WERI-Rb-1 (cell line): ENCODE measurements around the gene ALOX5.

ENCODE experiments used
- DNase-seq: peaks from one replicate; pipeline ENCODE4 v3.0.0-alpha.2; 2020
- H3K27ac ChIP-seq: fragments of 250-450 bp; sonication (Bioruptor Pico); 2 replicates; pipeline ENCODE4 v1.5.1; 2020; ENCODE audit warnings: mild to moderate bottlenecking, moderate library complexity
- H3K27me3 ChIP-seq: fragments of 250-450 bp; sonication (Bioruptor Pico); 2 replicates; pipeline ENCODE4 v1.5.1; 2021; ENCODE audit warnings: mild to moderate bottlenecking, low read depth, moderate library complexity; ENCODE audit not compliant: insufficient read depth, severe bottlenecking
- H3K36me3 ChIP-seq: fragments of 250-450 bp; sonication (Bioruptor Pico); 2 replicates; pipeline ENCODE4 v1.5.1; 2020; ENCODE audit warnings: mild to moderate bottlenecking, moderate library complexity
- H3K4me3 ChIP-seq: 2 replicates; pipeline ENCODE4 v1.5.1; 2011; ENCODE audit warnings: low read depth, mild to moderate bottlenecking, control low read depth, low read length
- H3K9me3 ChIP-seq: fragments of 250-450 bp; sonication (Bioruptor Pico); 2 replicates; pipeline ENCODE4 v1.5.1; 2021; ENCODE audit warnings: mild to moderate bottlenecking, moderate library complexity; ENCODE audit not compliant: severe bottlenecking
- CTCF ChIP-seq: IDR thresholded peaks from 2 replicates; pipeline ENCODE4 v1.5.1; 2011; ENCODE audit warnings: low read depth, mild to moderate bottlenecking, control low read depth, inconsistent platforms, low read length

The ALOX5 gene

GRCh38 chr10:45429790-45430189 is 55.8 kb downstream of the ALOX5 start:
- H3K27me3 ChIP-seq, result no peaks in the 10 kb centered on the region
- TF ChIP-seq CTCF, result no peak
- no peak overlapping the region for H3K4me3 ChIP-seq
- DNase-seq, result no peak
- peaks cover 4% of the 10 kb centered on the region for H3K36me3 ChIP-seq
- H3K27ac ChIP-seq, result no peak overlapping the region
- no peaks in the 10 kb centered on the region for H3K9me3 ChIP-seq

DNA sequence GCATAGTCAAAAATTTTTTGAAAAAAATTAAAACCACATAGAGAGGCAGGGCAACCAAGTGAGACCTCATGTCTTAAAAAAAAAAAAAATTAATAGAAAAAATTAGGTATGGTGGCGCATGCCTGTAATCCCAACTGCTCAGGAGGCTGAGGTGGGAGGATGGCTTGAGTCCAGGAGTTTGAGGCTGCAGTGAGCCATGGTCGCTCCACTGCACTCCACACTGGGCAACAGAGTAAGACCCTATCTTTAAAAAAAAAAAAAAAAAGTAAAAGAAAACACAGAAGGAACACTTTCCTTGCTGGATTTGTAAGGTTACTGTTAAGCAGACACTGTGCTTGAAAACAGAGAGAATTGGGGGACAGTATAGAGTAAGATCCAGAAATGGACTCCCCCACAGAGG is 58.1 kb downstream of the ALOX5 start:
- no peak for DNase-seq
- no peaks in the 10 kb centered on the region for H3K27me3 ChIP-seq

DNA sequence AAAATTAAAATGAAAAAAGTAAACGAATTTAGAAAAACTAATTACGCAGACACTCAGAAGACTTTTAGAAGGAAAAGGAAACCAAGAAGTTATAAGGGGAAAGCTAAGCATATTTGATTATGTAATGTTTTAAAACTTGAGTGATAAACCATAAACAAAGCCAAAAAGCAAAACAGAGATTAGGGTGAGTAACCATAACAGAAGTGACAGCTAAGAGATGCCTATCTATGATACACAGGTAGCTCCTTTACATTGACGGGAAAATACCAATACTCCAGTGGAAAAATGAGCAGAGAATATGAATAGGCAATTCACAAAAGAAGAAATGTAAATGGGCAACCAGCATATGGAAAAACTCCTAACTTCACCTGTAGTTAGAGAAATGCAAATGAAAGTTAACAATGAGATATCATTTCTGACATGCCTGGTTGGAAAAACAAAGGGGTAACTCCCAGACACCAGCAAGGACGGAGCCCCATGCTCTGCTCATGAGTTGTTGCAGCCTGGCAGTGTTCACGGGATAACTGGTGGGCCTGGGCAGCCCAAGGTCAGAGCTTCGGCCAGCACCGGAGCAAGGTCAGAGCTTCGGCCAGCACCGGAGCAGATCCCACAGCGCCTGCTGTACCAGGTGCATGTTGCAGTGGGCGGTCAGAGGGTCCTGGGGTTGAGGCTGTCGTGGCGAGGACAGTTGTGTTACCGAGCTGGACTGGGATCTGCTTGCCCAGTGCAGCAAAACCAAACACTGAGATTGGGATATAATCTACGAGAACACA is 58.9 kb downstream of the ALOX5 start:
- Histone ChIP-seq H3K4me3 (no peak overlapping the region), H3K9me3 (peaks cover 2% of the 10 kb centered on the region), H3K36me3 (peaks cover 4% of the 10 kb centered on the region), H3K27me3 (no peaks in the 10 kb centered on the region), H3K27ac (no peak overlapping the region)
- TF ChIP-seq CTCF, result no peak
- DNase-seq, result no peak

More for the DNA sequence above, 58.1 kb downstream of the ALOX5 start:
- Histone ChIP-seq H3K9me3 (peaks cover 2% of the 10 kb centered on the region), H3K27ac (no peak overlapping the region), H3K36me3 (peaks cover 4% of the 10 kb centered on the region), H3K4me3 (no peak overlapping the region)
- no peak for TF ChIP-seq CTCF

GRCh38 chr10:45433716-45434469 is 59.9 kb downstream of the ALOX5 start:
- no peak for TF ChIP-seq CTCF
- H3K36me3 ChIP-seq, result peaks cover 4% of the 10 kb centered on the region; the same call in 1 of the 2 replicates
- no peak for DNase-seq
- H3K4me3 ChIP-seq, result no peak overlapping the region
- no peak overlapping the region for H3K27ac ChIP-seq
- no peaks in the 10 kb centered on the region for H3K27me3 ChIP-seq
- peaks cover 2% of the 10 kb centered on the region for H3K9me3 ChIP-seq

DNA sequence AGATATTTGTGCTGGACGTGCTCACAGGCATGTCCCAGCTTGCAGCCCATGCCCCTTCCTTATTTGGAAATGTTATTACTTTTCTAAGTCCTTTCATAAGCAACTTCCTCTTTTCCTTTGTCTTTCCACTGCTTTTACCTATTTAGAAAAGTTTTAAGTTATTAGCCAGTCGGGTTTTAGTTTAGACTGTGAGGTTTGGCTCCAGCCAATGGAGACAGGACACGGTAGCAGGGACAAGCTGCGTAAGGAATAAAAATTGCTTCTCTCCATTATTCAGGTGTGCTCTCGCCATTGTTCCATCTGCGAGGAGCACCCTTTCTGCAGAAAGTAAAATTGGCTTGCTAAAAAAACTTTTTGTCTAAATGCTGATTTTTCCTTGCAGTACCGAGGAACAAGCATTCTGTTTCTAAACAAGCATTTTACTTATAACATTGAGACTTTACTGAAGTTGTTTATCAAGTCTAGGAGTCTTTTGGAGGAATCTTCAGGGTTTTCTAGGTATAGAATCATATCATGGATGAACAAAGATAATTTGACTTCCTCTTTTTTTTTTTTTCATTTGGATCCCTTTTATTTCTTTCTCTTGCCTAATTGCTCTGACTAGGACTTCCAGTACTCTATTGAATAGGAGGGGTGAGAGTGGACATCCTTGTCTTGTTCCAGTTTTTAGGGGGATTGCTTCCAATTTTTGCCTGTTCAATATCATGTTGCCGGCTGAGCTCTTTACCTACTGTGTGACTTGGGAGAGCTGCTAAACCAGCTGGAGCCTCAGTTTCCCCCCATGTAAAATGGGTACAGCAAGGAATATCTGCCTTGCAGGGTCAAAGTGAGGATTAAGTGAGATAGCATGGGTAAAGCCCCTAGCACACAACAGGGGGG is 63.8 kb downstream of the ALOX5 start:
- no peak for TF ChIP-seq CTCF
- DNase-seq, result no peak
- Histone ChIP-seq H3K4me3 (no peak overlapping the region), H3K27me3 (no peaks in the 10 kb centered on the region), H3K27ac (no peak overlapping the region), H3K9me3 (peaks cover 2% of the 10 kb centered on the region), H3K36me3 (no peaks in the 10 kb centered on the region)
